Measurements from ENCODE around the gene EEA1.

DNA sequence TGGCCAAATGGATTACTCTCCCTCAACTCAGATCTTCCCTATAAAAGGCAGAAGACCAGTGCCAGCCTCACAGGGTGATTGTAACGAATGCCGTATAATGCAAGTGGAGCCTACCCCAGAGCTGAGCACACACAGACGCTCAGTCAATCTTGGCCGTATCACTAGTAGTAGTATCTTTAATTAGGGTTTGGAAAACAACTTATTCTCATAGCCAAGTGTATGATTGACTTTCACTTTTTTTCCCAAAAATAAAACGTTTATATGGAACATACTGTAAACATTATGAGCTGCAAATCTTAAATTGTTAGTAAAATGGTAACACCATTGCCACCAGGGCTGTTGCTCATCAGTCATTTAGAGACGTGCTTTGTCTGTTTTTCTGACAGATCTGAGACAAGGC, 195.9 kb downstream of the EEA1 start:
- TF ChIP-seq POLR2A (IDR thresholded peaks at IDR 0.05; ENCODE audit: low read depth, low read length) (no peak), BHLHE40 (IDR thresholded peaks at IDR 0.05; ENCODE audit: low read depth, low read length) (no peak), MXI1 (IDR thresholded peaks at IDR 0.05; ENCODE audit: borderline replicate concordance, low read depth, low read length) (no peak), MAZ (IDR thresholded peaks at IDR 0.05; ENCODE audit: borderline replicate concordance, low read depth, low read length) (no peak), MAFK (IDR thresholded peaks at IDR 0.05; ENCODE audit: low read depth, low read length) (no peak), RAD21 (IDR thresholded peaks at IDR 0.05; ENCODE audit: low read length) (no peak), NFE2L2 (IDR thresholded peaks at IDR 0.05; ENCODE audit: low read depth, low read length) (no peak), RCOR1 (IDR thresholded peaks at IDR 0.05; ENCODE audit: insufficient replicate concordance, low read length) (no peak), CEBPB (IDR thresholded peaks at IDR 0.05; ENCODE audit: low read depth, low read length) (no peak)
- TF ChIP-seq, protein P1, sequence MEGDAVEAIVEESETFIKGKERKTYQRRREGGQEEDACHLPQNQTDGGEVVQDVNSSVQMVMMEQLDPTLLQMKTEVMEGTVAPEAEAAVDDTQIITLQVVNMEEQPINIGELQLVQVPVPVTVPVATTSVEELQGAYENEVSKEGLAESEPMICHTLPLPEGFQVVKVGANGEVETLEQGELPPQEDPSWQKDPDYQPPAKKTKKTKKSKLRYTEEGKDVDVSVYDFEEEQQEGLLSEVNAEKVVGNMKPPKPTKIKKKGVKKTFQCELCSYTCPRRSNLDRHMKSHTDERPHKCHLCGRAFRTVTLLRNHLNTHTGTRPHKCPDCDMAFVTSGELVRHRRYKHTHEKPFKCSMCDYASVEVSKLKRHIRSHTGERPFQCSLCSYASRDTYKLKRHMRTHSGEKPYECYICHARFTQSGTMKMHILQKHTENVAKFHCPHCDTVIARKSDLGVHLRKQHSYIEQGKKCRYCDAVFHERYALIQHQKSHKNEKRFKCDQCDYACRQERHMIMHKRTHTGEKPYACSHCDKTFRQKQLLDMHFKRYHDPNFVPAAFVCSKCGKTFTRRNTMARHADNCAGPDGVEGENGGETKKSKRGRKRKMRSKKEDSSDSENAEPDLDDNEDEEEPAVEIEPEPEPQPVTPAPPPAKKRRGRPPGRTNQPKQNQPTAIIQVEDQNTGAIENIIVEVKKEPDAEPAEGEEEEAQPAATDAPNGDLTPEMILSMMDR (conservative IDR thresholded peaks at IDR 0.05; ENCODE audit: low read depth, low read length), result no peak
- TF ChIP-seq, protein P2, sequence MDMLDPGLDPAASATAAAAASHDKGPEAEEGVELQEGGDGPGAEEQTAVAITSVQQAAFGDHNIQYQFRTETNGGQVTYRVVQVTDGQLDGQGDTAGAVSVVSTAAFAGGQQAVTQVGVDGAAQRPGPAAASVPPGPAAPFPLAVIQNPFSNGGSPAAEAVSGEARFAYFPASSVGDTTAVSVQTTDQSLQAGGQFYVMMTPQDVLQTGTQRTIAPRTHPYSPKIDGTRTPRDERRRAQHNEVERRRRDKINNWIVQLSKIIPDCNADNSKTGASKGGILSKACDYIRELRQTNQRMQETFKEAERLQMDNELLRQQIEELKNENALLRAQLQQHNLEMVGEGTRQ (IDR thresholded peaks at IDR 0.05; ENCODE audit: low read depth, low read length), result no peak
- TF ChIP-seq, protein P3, sequence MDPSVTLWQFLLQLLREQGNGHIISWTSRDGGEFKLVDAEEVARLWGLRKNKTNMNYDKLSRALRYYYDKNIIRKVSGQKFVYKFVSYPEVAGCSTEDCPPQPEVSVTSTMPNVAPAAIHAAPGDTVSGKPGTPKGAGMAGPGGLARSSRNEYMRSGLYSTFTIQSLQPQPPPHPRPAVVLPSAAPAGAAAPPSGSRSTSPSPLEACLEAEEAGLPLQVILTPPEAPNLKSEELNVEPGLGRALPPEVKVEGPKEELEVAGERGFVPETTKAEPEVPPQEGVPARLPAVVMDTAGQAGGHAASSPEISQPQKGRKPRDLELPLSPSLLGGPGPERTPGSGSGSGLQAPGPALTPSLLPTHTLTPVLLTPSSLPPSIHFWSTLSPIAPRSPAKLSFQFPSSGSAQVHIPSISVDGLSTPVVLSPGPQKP (IDR thresholded peaks at IDR 0.05; ENCODE audit: borderline replicate concordance, low read depth, low read length), result no peak
